Thyroid gland (tissue), 4 donors: Measurements from ENCODE around the gene NPC1. TPM values are rescaled to one million over a fixed set of nuclear protein-coding genes. Genes with fewer than 3 reads are reported as not detected.

Source experiments
- DNase-seq, 2 donors: peaks; one replicate each; pipeline ENCODE4 v3.0.0-alpha.2; 2019
- H3K27ac ChIP-seq, 3 donors: fragments of 200-600 bp; sonication (generic); 1 replicate in 2 of 3; 2 replicates in 1 of 3; pipeline ENCODE4 v1.5.1; 2016 to 2019; ENCODE audit warnings: mild to moderate bottlenecking in 1 of 3, moderate library complexity in 1 of 3
- H3K27me3 ChIP-seq: fragments of 200-600 bp; sonication (generic); one replicate; pipeline ENCODE4 v1.5.1; 2019
- H3K36me3 ChIP-seq, 2 donors: fragments of 200-600 bp; sonication (generic); one replicate each; pipeline ENCODE4 v1.5.1; 2016 to 2019
- H3K4me1 ChIP-seq, 2 donors: fragments of 200-600 bp; sonication (generic); one replicate each; pipeline ENCODE4 v1.5.1; 2017 to 2019
- H3K4me3 ChIP-seq, 3 donors: fragments of 200-600 bp; sonication (generic); replicated peaks in 1 of 3; 1 replicate in 2 of 3; 2 replicates in 1 of 3; pipeline ENCODE4 v1.5.1; 2016; ENCODE audit warnings: mild to moderate bottlenecking in 1 of 3
- H3K9me3 ChIP-seq: fragments of 200-600 bp; sonication (generic); one replicate; pipeline ENCODE4 v1.5.1; 2017
- CTCF ChIP-seq, 6 experiments: fragments of 200-600 bp in 3 of 6; fragments of 450-650 bp in 3 of 6; sonication (generic) in 3 of 6; IDR thresholded peaks; one replicate each; pipeline ENCODE4 v1.5.1; 2016 to 2019; ENCODE audit warnings: antibody characterized with exemption in 6 of 6, mild to moderate bottlenecking in 2 of 6, inconsistent platforms in 1 of 6, moderate library complexity in 1 of 6
- POLR2A ChIP-seq, 2 donors: fragments of 450-650 bp; IDR thresholded peaks; one replicate each; pipeline ENCODE4 v1.6.1; 2017; ENCODE audit warnings: antibody characterized with exemption in 2 of 2, mild to moderate bottlenecking in 2 of 2, moderate library complexity in 1 of 2
- WGBS, 2 donors: methylation state at CpG; one replicate each; pipeline ENCODE4 v1.1.5; 2017; 5-methylcytosine and 5-hydroxymethylcytosine counted together
- intact Hi-C: fragments of 100-400 bp; cut with DNase I; formaldehyde crosslinking; loops from one replicate; pipeline ENCODE4 v1.15.1; 2023
- total RNA-seq, 4 donors: library from RNA; depleted of rRNA; stranded (reverse); fragments of >200 nt; gene quantifications; one replicate each; pipeline ENCODE4 v1.2.3, GENCODE V29; 2016

The NPC1 gene
- total RNA-seq, 4 donors from 2014 or later = 32.8 to 68.6 (median 42.0) TPM

DNA sequence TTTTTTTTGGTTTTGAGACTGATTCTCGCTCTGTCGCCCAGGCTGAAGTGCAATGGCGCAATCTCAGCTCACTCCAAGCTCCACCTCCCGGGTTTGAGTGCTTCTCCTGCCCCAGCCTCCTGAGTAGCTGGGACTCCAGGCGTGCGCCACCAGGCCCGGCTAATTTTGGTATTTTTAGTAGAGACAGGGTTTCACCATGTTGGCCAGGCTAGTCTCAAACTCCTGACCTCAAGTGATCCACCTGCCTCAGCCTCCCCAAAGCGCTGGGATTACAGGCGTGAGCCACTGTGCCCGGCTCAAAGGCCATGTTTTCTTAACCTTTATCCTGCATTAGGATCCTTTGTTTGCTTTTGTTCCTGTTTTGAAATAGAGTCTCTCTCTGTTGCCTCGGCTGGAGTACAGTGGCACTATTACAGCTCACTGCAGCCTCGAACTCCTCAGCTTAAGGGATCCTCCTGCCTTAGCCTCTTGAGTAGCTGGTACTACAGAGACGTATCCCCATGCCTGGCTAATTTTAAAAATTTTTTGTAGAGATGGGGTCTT lies 41.0 kb downstream of the NPC1 start:
- 92 to 98% methylated on average over 13 of the region's 13 CpGs for WGBS, 2 donors
- peaks cover 28 to 32% of the 10 kb centered on the region in 2 donors for H3K36me3 ChIP-seq
- TF ChIP-seq POLR2A (IDR thresholded peaks at IDR 0.05) (no peak), CTCF (IDR thresholded peaks at IDR 0.05) (no peak)

DNA sequence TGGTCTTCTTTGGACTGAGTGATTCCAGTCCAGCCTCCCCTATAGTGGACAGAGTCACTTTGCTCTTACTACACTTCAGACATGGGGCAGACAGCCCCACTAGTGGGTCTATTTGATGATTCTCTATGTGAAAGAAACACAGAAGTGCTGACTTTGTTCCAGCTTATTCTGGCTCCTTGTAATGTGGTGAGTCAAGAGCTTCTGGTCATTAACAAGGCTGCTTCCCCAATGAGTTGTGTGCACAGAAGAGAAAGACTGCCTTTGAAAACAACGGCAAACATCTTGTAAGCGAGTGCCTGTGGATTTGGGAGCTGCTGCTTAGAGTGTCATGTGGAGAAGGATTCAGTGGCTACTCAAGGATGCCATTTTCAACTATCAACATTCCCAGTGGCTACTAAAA lies 43.8 kb downstream of the NPC1 start:
- no peak for DNase-seq
- no peak overlapping the region for H3K4me3 ChIP-seq
- H3K27ac ChIP-seq = no peak overlapping the region
- peaks cover 55 to 60% of the 10 kb centered on the region in 2 donors for H3K36me3 ChIP-seq
- H3K4me1 ChIP-seq = no peaks in the 10 kb centered on the region
- H3K27me3 ChIP-seq = no peaks in the 10 kb centered on the region
- intact Hi-C loops = no loop called here
- WGBS, 2 donors = 81 to 92% methylated on average over 2 of the region's 2 CpGs
- H3K9me3 ChIP-seq = no peaks in the 10 kb centered on the region
- no peak for TF ChIP-seq CTCF (IDR thresholded peaks at IDR 0.05)

More for the DNA sequence above, 41.0 kb downstream of the NPC1 start:
- H3K9me3 ChIP-seq = no peaks in the 10 kb centered on the region
- H3K4me1 ChIP-seq = no peaks in the 10 kb centered on the region
- DNase-seq = no peak
- no peak overlapping the region for H3K4me3 ChIP-seq
- H3K27me3 ChIP-seq = no peaks in the 10 kb centered on the region
- no peak overlapping the region for H3K27ac ChIP-seq
- intact Hi-C loops = no loop called here

DNA sequence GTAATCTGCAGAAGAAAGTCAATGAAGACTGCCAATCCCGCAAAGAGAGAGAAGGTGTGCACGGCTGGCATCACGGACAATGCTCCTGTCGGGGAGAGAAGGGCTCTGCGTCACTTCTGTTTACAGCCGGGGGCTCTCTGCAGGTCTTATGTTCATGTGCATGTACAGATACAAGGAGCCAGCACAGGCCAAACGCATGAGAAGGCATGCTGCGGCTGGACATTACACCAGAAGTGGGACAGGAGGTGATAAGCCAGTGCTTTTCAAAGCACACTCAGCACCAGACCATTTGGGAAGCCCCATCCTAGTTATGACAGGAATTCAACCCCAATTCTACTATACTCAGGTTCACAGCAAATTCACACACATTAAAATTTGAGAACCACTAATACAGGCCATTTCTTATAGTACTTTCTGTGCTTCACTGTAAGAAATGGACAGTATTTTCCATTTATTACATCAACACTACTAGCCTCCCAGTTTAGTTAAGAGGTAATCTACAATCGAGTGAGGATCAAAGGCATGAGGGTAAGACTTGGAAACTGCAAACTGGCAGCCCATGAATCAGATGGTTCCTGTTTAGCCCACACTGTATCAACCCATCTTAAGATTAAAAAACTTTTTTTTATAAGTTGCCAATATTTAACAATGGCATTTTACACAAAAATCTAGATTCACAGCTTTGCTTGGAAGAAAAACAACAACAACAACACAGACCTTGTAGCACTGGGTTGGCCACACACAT lies 44.8 kb downstream of the NPC1 start:
- intact Hi-C loops = no loop called here
- no peak overlapping the region for H3K27ac ChIP-seq
- H3K27me3 ChIP-seq = no peaks in the 10 kb centered on the region
- H3K4me1 ChIP-seq = no peaks in the 10 kb centered on the region
- WGBS, 2 donors = 92 to 96% methylated on average over 9 of the region's 9 CpGs
- H3K9me3 ChIP-seq = no peaks in the 10 kb centered on the region
- TF ChIP-seq CTCF (IDR thresholded peaks at IDR 0.05) (no peak), POLR2A (IDR thresholded peaks at IDR 0.05) (no peak)
- H3K4me3 ChIP-seq = no peak overlapping the region
- H3K36me3 ChIP-seq = peaks cover 64 to 70% of the 10 kb centered on the region in 2 donors
- DNase-seq = no peak

DNA sequence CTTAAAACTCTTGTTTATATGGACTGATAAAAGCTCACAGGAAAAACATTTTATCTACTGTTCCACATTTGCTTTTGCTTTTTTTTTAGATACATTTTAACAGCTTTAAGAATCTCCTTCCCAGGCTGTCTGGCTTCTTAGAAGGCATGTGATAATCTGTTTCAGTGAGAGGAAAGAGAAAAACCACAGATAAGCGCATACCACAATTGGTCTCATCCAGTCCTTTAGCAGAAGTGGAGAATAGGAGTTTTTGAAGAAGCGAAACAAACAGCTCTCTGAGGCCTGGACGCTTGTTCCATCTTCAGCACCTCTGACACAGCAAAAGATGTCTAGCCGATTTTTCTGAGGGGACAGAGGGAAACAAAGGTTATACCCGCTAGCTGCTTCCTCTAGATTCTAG lies 45.4 kb downstream of the NPC1 start:
- DNase-seq = no peak
- H3K4me1 ChIP-seq = no peaks in the 10 kb centered on the region
- intact Hi-C loops = no loop called here
- peaks cover 69 to 76% of the 10 kb centered on the region in 2 donors for H3K36me3 ChIP-seq
- WGBS, 2 donors = 84 to 85% methylated on average over 5 of the region's 5 CpGs
- H3K27me3 ChIP-seq = no peaks in the 10 kb centered on the region
- no peak overlapping the region for H3K27ac ChIP-seq
- no peaks in the 10 kb centered on the region for H3K9me3 ChIP-seq
- H3K4me3 ChIP-seq = no peak overlapping the region
- TF ChIP-seq CTCF (IDR thresholded peaks at IDR 0.05) = no peak
- TF ChIP-seq POLR2A (IDR thresholded peaks at IDR 0.05) = no peak

DNA sequence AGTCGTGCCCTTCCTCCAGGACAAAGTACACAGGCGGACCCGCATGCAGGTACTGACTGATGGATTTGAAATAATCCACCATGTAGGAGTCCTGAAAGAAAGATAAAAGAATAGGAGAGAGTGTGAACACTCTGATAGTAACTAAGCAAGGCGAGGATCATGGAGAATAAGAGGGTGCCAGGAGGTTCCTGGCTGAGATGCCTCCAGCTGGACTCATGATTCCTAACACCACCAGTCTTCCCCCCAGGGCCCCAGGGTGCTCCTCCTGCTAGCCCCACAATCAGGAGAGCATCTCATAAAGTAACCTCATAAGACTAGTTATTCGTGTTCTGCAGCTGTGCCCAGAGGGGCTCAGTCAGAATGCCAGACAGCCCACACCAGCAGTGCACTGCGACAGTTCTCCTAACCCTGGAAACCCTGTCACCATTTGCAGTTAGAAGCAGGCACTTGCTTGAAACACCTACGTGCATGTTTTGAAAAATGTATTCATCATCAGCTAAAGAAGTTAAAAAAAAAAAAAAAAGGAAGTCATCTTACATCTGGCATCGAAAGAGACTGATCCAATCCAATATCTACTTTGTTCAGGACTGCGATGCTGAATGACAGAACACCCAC lies 46.3 kb downstream of the NPC1 start:
- intact Hi-C loops = no loop called here
- H3K4me1 ChIP-seq = no peaks in the 10 kb centered on the region

More for the DNA sequence above, 46.3 kb downstream of the NPC1 start:
- TF ChIP-seq CTCF (IDR thresholded peaks at IDR 0.05) (no peak), POLR2A (IDR thresholded peaks at IDR 0.05) (no peak)
- H3K27ac ChIP-seq = no peak overlapping the region
- no peak for DNase-seq
- H3K4me3 ChIP-seq = no peak overlapping the region
- no peaks in the 10 kb centered on the region for H3K9me3 ChIP-seq
- 89 to 93% methylated on average over 9 of the region's 9 CpGs for WGBS, 2 donors
- peaks cover 69 to 84% of the 10 kb centered on the region in 2 donors for H3K36me3 ChIP-seq
- no peaks in the 10 kb centered on the region for H3K27me3 ChIP-seq
